MM.1S (cell line): ENCODE results near the gene C1QL4.

ENCODE experiments used
- DNase-seq: peaks from one replicate; pipeline ENCODE4 v3.0.0-alpha.2; 2015
- H2AFZ ChIP-seq: fragments of 300-600 bp; sonication (generic); 2 replicates; pipeline ENCODE4 v1.6.0; 2016; ENCODE audit warnings: antibody characterized with exemption, low read length
- H3F3A ChIP-seq: fragments of 300-600 bp; sonication (generic); 2 replicates; pipeline ENCODE4 v1.6.1; 2016; ENCODE audit warnings: mild to moderate bottlenecking, antibody characterized with exemption, low read length, moderate library complexity, mixed read lengths; ENCODE audit not compliant: insufficient read depth
- H3K27ac ChIP-seq: fragments of 300-600 bp; sonication (generic); 2 replicates; pipeline ENCODE4 v1.5.1; 2016; ENCODE audit warnings: mild to moderate bottlenecking, low read length
- H3K27me3 ChIP-seq: fragments of 300-600 bp; sonication (generic); replicated peaks from 2 replicates; pipeline ENCODE4 v1.6.0; 2016; ENCODE audit warnings: low read length; ENCODE audit not compliant: insufficient read depth
- H3K36me3 ChIP-seq: fragments of 300-600 bp; sonication (generic); replicated peaks from 2 replicates; pipeline ENCODE4 v1.6.1; 2016; ENCODE audit warnings: mild to moderate bottlenecking, low read length, mixed read lengths; ENCODE audit not compliant: insufficient read depth
- H3K4me1 ChIP-seq: fragments of 300-600 bp; sonication (generic); 2 replicates; pipeline ENCODE4 v1.6.1; 2016; ENCODE audit warnings: low read length, mixed read lengths
- H3K4me2 ChIP-seq: fragments of 300-600 bp; sonication (generic); 2 replicates; pipeline ENCODE4 v1.6.0; 2016; ENCODE audit warnings: low read depth, low read length
- H3K4me3 ChIP-seq: fragments of 300-600 bp; sonication (generic); 2 replicates; pipeline ENCODE4 v1.5.1; 2016; ENCODE audit warnings: low read length, mixed read lengths
- H3K79me2 ChIP-seq: fragments of 300-600 bp; sonication (generic); 2 replicates; pipeline ENCODE4 v1.6.1; 2016; ENCODE audit warnings: mixed run types, low read length, mixed read lengths
- H3K9ac ChIP-seq: fragments of 300-600 bp; sonication (generic); 2 replicates; pipeline ENCODE4 v1.6.1; 2016; ENCODE audit warnings: low read length, mixed read lengths
- H3K9me2 ChIP-seq: fragments of 300-600 bp; sonication (generic); replicated peaks from 2 replicates; pipeline ENCODE4 v1.6.1; 2016; ENCODE audit warnings: mild to moderate bottlenecking, low read length, mixed read lengths; ENCODE audit not compliant: insufficient read depth
- H3K9me3 ChIP-seq: fragments of 300-600 bp; sonication (generic); replicated peaks from 2 replicates; pipeline ENCODE4 v1.6.1; 2016; ENCODE audit warnings: mild to moderate bottlenecking, low read length, mixed read lengths; ENCODE audit not compliant: insufficient read depth
- H4K20me1 ChIP-seq: fragments of 300-600 bp; sonication (generic); 2 replicates; pipeline ENCODE4 v1.6.1; 2016; ENCODE audit warnings: mild to moderate bottlenecking, low read length, moderate library complexity, mixed read lengths; ENCODE audit not compliant: insufficient read depth
- CTCF ChIP-seq: fragments of 300-600 bp; sonication (generic); IDR thresholded peaks from 2 replicates; pipeline ENCODE4 v1.5.1; 2016; ENCODE audit warnings: antibody characterized with exemption, low read length, mixed read lengths
- EZH2 ChIP-seq: fragments of 300-600 bp; sonication (generic); optimal IDR thresholded peaks from 2 replicates; pipeline ENCODE3; 2017; ENCODE audit warnings: low read depth, mild to moderate bottlenecking, antibody characterized with exemption, low read length, mixed read lengths
- EZH2phosphoT487 ChIP-seq: fragments of 300-600 bp; sonication (generic); IDR thresholded peaks from 2 replicates; pipeline ENCODE4 v1.6.1; 2018; ENCODE audit warnings: antibody characterized with exemption, low read length

Gene C1QL4

GRCh38 chr12:49359671-49360070 lies 22.7 kb upstream of the C1QL4 start:
- Histone ChIP-seq H3K27me3 (no peaks in the 10 kb centered on the region), H3K27ac (no peak overlapping the region), H3K4me3 (no peak overlapping the region), H3K4me2 (no peak overlapping the region), H3K9me3 (no peaks in the 10 kb centered on the region), H3F3A (no peaks in the 10 kb centered on the region), H3K9ac (no peak overlapping the region), H3K79me2 (no peaks in the 10 kb centered on the region), H4K20me1 (no peaks in the 10 kb centered on the region), H2AFZ (no peak overlapping the region), H3K9me2 (no peaks in the 10 kb centered on the region), H3K4me1 (peaks cover 5% of the 10 kb centered on the region; the same call in 1 of the 2 replicates), H3K36me3 (no peaks in the 10 kb centered on the region)
- TF ChIP-seq CTCF (no peak), EZH2 (no peak)
- DNase-seq: no peak

- Histone ChIP-seq H3K79me2 (no peaks in the 10 kb centered on the region), H3K27me3 (no peaks in the 10 kb centered on the region), H4K20me1 (no peaks in the 10 kb centered on the region), H3K27ac (no peak overlapping the region), H3K4me1 (peaks cover 5% of the 10 kb centered on the region; the same call in 1 of the 2 replicates), H3F3A (no peaks in the 10 kb centered on the region), H3K4me2 (peak overlapping the region; percentile 26; the same call in 1 of the 2 replicates), H3K36me3 (no peaks in the 10 kb centered on the region), H2AFZ (peak overlapping the region; percentile 15; the same call in 1 of the 2 replicates), H3K9me3 (no peaks in the 10 kb centered on the region), H3K4me3 (no peak overlapping the region), H3K9ac (no peak overlapping the region), H3K9me2 (no peaks in the 10 kb centered on the region)
- peak; percentile 76 for DNase-seq
- peak; percentile 85 for TF ChIP-seq CTCF
- TF ChIP-seq EZH2: no peak
These were observed 21.6 kb upstream of the C1QL4 start for GRCh38 chr12:49358483-49359141.

GRCh38 chr12:49357103-49357678 lies 20.2 kb upstream of the C1QL4 start:
- DNase-seq: peak; percentile 51
- Histone ChIP-seq H3K4me2 (no peak overlapping the region), H3K4me3 (no peak overlapping the region), H2AFZ (no peak overlapping the region), H3K79me2 (no peaks in the 10 kb centered on the region), H3F3A (no peaks in the 10 kb centered on the region), H3K9me2 (no peaks in the 10 kb centered on the region), H3K9ac (no peak overlapping the region), H3K27ac (no peak overlapping the region), H3K36me3 (no peaks in the 10 kb centered on the region), H3K9me3 (no peaks in the 10 kb centered on the region), H3K27me3 (no peaks in the 10 kb centered on the region), H3K4me1 (peaks cover 5% of the 10 kb centered on the region; the same call in 1 of the 2 replicates), H4K20me1 (no peaks in the 10 kb centered on the region)
- TF ChIP-seq EZH2phosphoT487 (no peak), CTCF (peak; percentile 55), EZH2 (no peak)
